ENCODE results near the gene CDKN1B. TPM values are rescaled to one million over a fixed set of nuclear protein-coding genes. Genes with fewer than 3 reads are reported as not detected.
A peak's percentile ranks its signal among the peaks of the same experiment; 100 is the strongest.

Gene CDKN1B
- total RNA-seq, 2 experiments from 2014 or later, result 352 TPM

GRCh38 chr12:12718853-12719252 lies 1.7 kb downstream of the CDKN1B start:
- ATAC-seq (ENCODE audit: poor library complexity), result no peak
- ChIA-PET POLR2A (interaction anchor here (0.9 to 16.3 kb wide), 17 partner anchors 6 to 1174 kb away, joined by 3 to 441 read pairs (median 5); partner anchors contain the start of genes BORCS5, DUSP16, GPR19 and MANSC1), CTCF (interaction anchor here (1.8 to 2.4 kb wide), 2 partner anchors 18 to 361 kb away, joined by 4 to 13 read pairs; no protein-coding TSS in a partner anchor)
- peaks cover 19% of the 10 kb centered on the region for H3K4me1 ChIP-seq (ENCODE audit: insufficient read depth, low read length)
- no peaks in the 10 kb centered on the region for H3K27me3 ChIP-seq (ENCODE audit: control insufficient read depth in 1 of 2, insufficient read depth in 2 of 2, low read length in 2 of 2)
- H3K4me3 ChIP-seq (ENCODE audit: low read length), result peak overlapping the region; percentile 97
- H3K4me3 Mint-ChIP-seq, result peak overlapping the region; percentile 99
- peak overlapping the region; percentile 95 for H3K27ac Mint-ChIP-seq
- H3K9me3 Mint-ChIP-seq, result no peaks in the 10 kb centered on the region
- peaks cover 91% of the 10 kb centered on the region for H3K36me3 Mint-ChIP-seq (ENCODE audit: low read depth)
- H3K9me3 ChIP-seq (ENCODE audit: control insufficient read depth in 1 of 2, insufficient read depth in 1 of 2, low read length in 2 of 2), result no peaks in the 10 kb centered on the region
- DNase-seq, result peak in 5 of 14 experiments; percentile 11 to 43 (median 27)
- TF ChIP-seq CTCF (IDR thresholded peaks at IDR 0.05), result no peak
- H3K4me1 Mint-ChIP-seq (ENCODE audit: low read depth), result peaks cover 57% of the 10 kb centered on the region
- peak overlapping the region; percentile 88 to 97 for H3K27ac ChIP-seq (ENCODE audit: low read depth in 1 of 2, low read length in 2 of 2)
- intact Hi-C loops (cut with DNase I, micrococcal nuclease), result loop anchor here in 1 of 2 experiments (5.0 kb wide), 2 partner anchors 157 to 383 kb away; partner anchors contain the start of genes DUSP16 and GSG1
- H3K36me3 ChIP-seq (ENCODE audit: insufficient read depth, low read length), result peaks cover 46% of the 10 kb centered on the region
- no peaks in the 10 kb centered on the region for H3K27me3 Mint-ChIP-seq

DNA sequence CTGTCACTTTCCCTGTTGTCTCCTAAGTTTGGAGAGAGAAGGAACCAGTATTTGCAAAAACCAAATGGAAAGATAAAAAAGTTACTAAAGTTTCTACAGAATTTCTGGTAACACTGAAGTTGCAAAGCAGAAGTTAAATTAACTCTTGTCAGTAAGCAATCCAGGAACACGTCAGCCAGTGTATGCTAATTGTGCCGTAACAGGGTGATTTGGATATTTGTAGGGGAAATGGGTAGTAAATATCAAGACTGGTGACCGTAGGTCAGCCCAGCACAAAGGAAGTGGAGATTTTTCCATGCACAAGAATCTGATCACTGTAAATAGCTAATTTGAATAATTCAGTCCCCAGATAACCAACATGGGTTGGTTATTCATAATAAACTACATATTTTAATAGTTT lies 2.3 kb downstream of the CDKN1B start:
- Histone ChIP-seq H3K4me1 (ENCODE audit: insufficient read depth, low read length) (peaks cover 17% of the 10 kb centered on the region), H3K27ac (ENCODE audit: low read depth in 1 of 2, low read length in 2 of 2) (peak overlapping the region; percentile 88 to 97), H3K9me3 (ENCODE audit: control insufficient read depth in 1 of 2, insufficient read depth in 1 of 2, low read length in 2 of 2) (no peaks in the 10 kb centered on the region), H3K27me3 (ENCODE audit: control insufficient read depth in 1 of 2, insufficient read depth in 2 of 2, low read length in 2 of 2) (no peaks in the 10 kb centered on the region), H3K4me3 (ENCODE audit: low read length) (peak overlapping the region; percentile 97), H3K36me3 (ENCODE audit: insufficient read depth, low read length) (peaks cover 46% of the 10 kb centered on the region)
- H3K27me3 Mint-ChIP-seq, result no peaks in the 10 kb centered on the region
- ChIA-PET POLR2A (interaction anchor here (1.0 to 16.3 kb wide), 10 partner anchors 17 to 1174 kb away, joined by 3 to 414 read pairs (median 6); partner anchors contain the start of genes BORCS5, GPR19 and MANSC1), CTCF (interaction anchor here (2.4 to 4.1 kb wide), 2 partner anchors 17 to 18 kb away, joined by 13 to 15 read pairs; no protein-coding TSS in a partner anchor)
- no peak for ATAC-seq (ENCODE audit: poor library complexity)
- peak overlapping the region; percentile 95 for H3K27ac Mint-ChIP-seq
- intact Hi-C loops (cut with DNase I, micrococcal nuclease), result loop anchor here in 1 of 2 experiments (5.0 kb wide), 2 partner anchors 157 to 383 kb away; partner anchors contain the start of genes DUSP16 and GSG1
- H3K4me1 Mint-ChIP-seq (ENCODE audit: low read depth), result peaks cover 51% of the 10 kb centered on the region
- H3K4me3 Mint-ChIP-seq, result peak overlapping the region; percentile 99
- peak in 3 of 14 experiments; percentile 46 to 51 (median 47) for DNase-seq
- H3K9me3 Mint-ChIP-seq, result no peaks in the 10 kb centered on the region
- peaks cover 86% of the 10 kb centered on the region for H3K36me3 Mint-ChIP-seq (ENCODE audit: low read depth)
- no peak for TF ChIP-seq CTCF (IDR thresholded peaks at IDR 0.05)

- intact Hi-C loops (cut with DNase I, micrococcal nuclease), result no loop called here
These were observed 2.9 kb downstream of the CDKN1B start for GRCh38 chr12:12720052-12720451.

More at GRCh38 chr12:12720052-12720451, 2.9 kb downstream of the CDKN1B start:
- H3K4me3 Mint-ChIP-seq, result peak overlapping the region; percentile 99
- no peak for TF ChIP-seq CTCF (IDR thresholded peaks at IDR 0.05)
- DNase-seq (peak in 1 of 14 experiments; percentile 32), ATAC-seq (ENCODE audit: poor library complexity) (no peak)
- H3K27me3 ChIP-seq (ENCODE audit: control insufficient read depth in 1 of 2, insufficient read depth in 2 of 2, low read length in 2 of 2), result no peaks in the 10 kb centered on the region
- H3K27ac Mint-ChIP-seq, result peak overlapping the region; percentile 95
- peaks cover 46% of the 10 kb centered on the region for H3K4me1 Mint-ChIP-seq (ENCODE audit: low read depth)
- peaks cover 46% of the 10 kb centered on the region for H3K36me3 ChIP-seq (ENCODE audit: insufficient read depth, low read length)
- H3K9me3 Mint-ChIP-seq, result no peaks in the 10 kb centered on the region
- ChIA-PET POLR2A (interaction anchor here (1.3 to 16.3 kb wide), 5 partner anchors 17 to 363 kb away, joined by 3 to 414 read pairs (median 175); partner anchors contain the start of genes BORCS5 and GPR19), CTCF (interaction anchor here (4.1 kb wide), 1 partner anchor 17 kb away, joined by 15 read pairs; no protein-coding TSS in a partner anchor)
- peak overlapping the region; percentile 88 to 97 for H3K27ac ChIP-seq (ENCODE audit: low read depth in 1 of 2, low read length in 2 of 2)
- peak overlapping the region; percentile 97 for H3K4me3 ChIP-seq (ENCODE audit: low read length)
- H3K9me3 ChIP-seq (ENCODE audit: control insufficient read depth in 1 of 2, insufficient read depth in 1 of 2, low read length in 2 of 2), result no peaks in the 10 kb centered on the region
- peaks cover 18% of the 10 kb centered on the region for H3K4me1 ChIP-seq (ENCODE audit: insufficient read depth, low read length)
- H3K36me3 Mint-ChIP-seq (ENCODE audit: low read depth), result peaks cover 87% of the 10 kb centered on the region
- peaks cover under 1% of the 10 kb centered on the region for H3K27me3 Mint-ChIP-seq

All from CD4-positive, alpha-beta T cell (primary cell).